ENCODE data around the gene SDHB.

Gene SDHB

GRCh38 chr1:17091252-17091651, 37.4 kb upstream of the SDHB start:
- Histone ChIP-seq H3K36me3 (ENCODE audit: control insufficient read depth, insufficient read depth, low read length, severe bottlenecking) (no peaks in the 10 kb centered on the region), H3K9ac (ENCODE audit: low read length) (no peak overlapping the region), H3K4me1 (ENCODE audit: control insufficient read depth, insufficient read depth, low read length) (no peaks in the 10 kb centered on the region), H3K4me3 (ENCODE audit: low read length) (no peak overlapping the region), H3K27me3 (replicated peaks; ENCODE audit: control insufficient read depth, insufficient read depth, low read length) (peaks cover 26% of the 10 kb centered on the region), H3K9me3 (ENCODE audit: control insufficient read depth, low read length) (no peaks in the 10 kb centered on the region)
- DNase-seq (ENCODE audit: low read depth): no peak

- H3K27me3 ChIP-seq (replicated peaks; ENCODE audit: control insufficient read depth, insufficient read depth, low read length): peaks cover 36% of the 10 kb centered on the region
- DNase-seq (ENCODE audit: low read depth): no peak
- H3K4me1 ChIP-seq (ENCODE audit: control insufficient read depth, insufficient read depth, low read length): no peaks in the 10 kb centered on the region
These were observed 35.7 kb upstream of the SDHB start for GRCh38 chr1:17089506-17089905.

GRCh38 chr1:17086751-17087150, 32.9 kb upstream of the SDHB start:
- Histone ChIP-seq H3K9me3 (ENCODE audit: control insufficient read depth, low read length) (no peaks in the 10 kb centered on the region), H3K4me1 (ENCODE audit: control insufficient read depth, insufficient read depth, low read length) (no peaks in the 10 kb centered on the region), H3K36me3 (ENCODE audit: control insufficient read depth, insufficient read depth, low read length, severe bottlenecking) (no peaks in the 10 kb centered on the region), H3K9ac (ENCODE audit: low read length) (no peak overlapping the region), H3K4me3 (ENCODE audit: low read length) (no peak overlapping the region), H3K27me3 (replicated peaks; ENCODE audit: control insufficient read depth, insufficient read depth, low read length) (peaks cover 46% of the 10 kb centered on the region)
- no peak for DNase-seq (ENCODE audit: low read depth)

More at GRCh38 chr1:17089506-17089905, 35.7 kb upstream of the SDHB start:
- Histone ChIP-seq H3K36me3 (ENCODE audit: control insufficient read depth, insufficient read depth, low read length, severe bottlenecking) (no peaks in the 10 kb centered on the region), H3K9ac (ENCODE audit: low read length) (no peak overlapping the region), H3K9me3 (ENCODE audit: control insufficient read depth, low read length) (no peaks in the 10 kb centered on the region), H3K4me3 (ENCODE audit: low read length) (no peak overlapping the region)

- H3K4me3 ChIP-seq (ENCODE audit: low read length): no peak overlapping the region
- no peaks in the 10 kb centered on the region for H3K4me1 ChIP-seq (ENCODE audit: control insufficient read depth, insufficient read depth, low read length)
- no peaks in the 10 kb centered on the region for H3K36me3 ChIP-seq (ENCODE audit: control insufficient read depth, insufficient read depth, low read length, severe bottlenecking)
- no peak overlapping the region for H3K9ac ChIP-seq (ENCODE audit: low read length)
- peaks cover 45% of the 10 kb centered on the region for H3K27me3 ChIP-seq (replicated peaks; ENCODE audit: control insufficient read depth, insufficient read depth, low read length)
- no peak for DNase-seq (ENCODE audit: low read depth)
- H3K9me3 ChIP-seq (ENCODE audit: control insufficient read depth, low read length): peaks cover 4% of the 10 kb centered on the region
These were observed 31.0 kb upstream of the SDHB start for GRCh38 chr1:17084787-17085186.

- Histone ChIP-seq H3K4me3 (ENCODE audit: low read length) (no peak overlapping the region), H3K4me1 (ENCODE audit: control insufficient read depth, insufficient read depth, low read length) (no peaks in the 10 kb centered on the region), H3K9ac (ENCODE audit: low read length) (no peak overlapping the region), H3K9me3 (ENCODE audit: control insufficient read depth, low read length) (peaks cover 4% of the 10 kb centered on the region), H3K36me3 (ENCODE audit: control insufficient read depth, insufficient read depth, low read length, severe bottlenecking) (no peaks in the 10 kb centered on the region), H3K27me3 (replicated peaks; ENCODE audit: control insufficient read depth, insufficient read depth, low read length) (peaks cover 39% of the 10 kb centered on the region)
- no peak for DNase-seq (ENCODE audit: low read depth)
These were observed 28.9 kb upstream of the SDHB start for GRCh38 chr1:17082761-17083160.

- Histone ChIP-seq H3K9me3 (ENCODE audit: control insufficient read depth, low read length) (peaks cover 4% of the 10 kb centered on the region), H3K9ac (ENCODE audit: low read length) (no peak overlapping the region), H3K4me3 (ENCODE audit: low read length) (no peak overlapping the region), H3K4me1 (ENCODE audit: control insufficient read depth, insufficient read depth, low read length) (no peaks in the 10 kb centered on the region), H3K36me3 (ENCODE audit: control insufficient read depth, insufficient read depth, low read length, severe bottlenecking) (no peaks in the 10 kb centered on the region), H3K27me3 (replicated peaks; ENCODE audit: control insufficient read depth, insufficient read depth, low read length) (peaks cover 44% of the 10 kb centered on the region)
- DNase-seq (ENCODE audit: low read depth): no peak
These were observed 27.6 kb upstream of the SDHB start for GRCh38 chr1:17081439-17081838.

GRCh38 chr1:17080880-17081279, 27.0 kb upstream of the SDHB start:
- H3K27me3 ChIP-seq (replicated peaks; ENCODE audit: control insufficient read depth, insufficient read depth, low read length): peaks cover 40% of the 10 kb centered on the region
- H3K4me3 ChIP-seq (ENCODE audit: low read length): no peak overlapping the region
- H3K36me3 ChIP-seq (ENCODE audit: control insufficient read depth, insufficient read depth, low read length, severe bottlenecking): no peaks in the 10 kb centered on the region
- H3K4me1 ChIP-seq (ENCODE audit: control insufficient read depth, insufficient read depth, low read length): no peaks in the 10 kb centered on the region
- no peak for DNase-seq (ENCODE audit: low read depth)
- H3K9ac ChIP-seq (ENCODE audit: low read length): no peak overlapping the region
- peaks cover 4% of the 10 kb centered on the region for H3K9me3 ChIP-seq (ENCODE audit: control insufficient read depth, low read length)

- Histone ChIP-seq H3K4me1 (ENCODE audit: control insufficient read depth, insufficient read depth, low read length) (no peaks in the 10 kb centered on the region), H3K9ac (ENCODE audit: low read length) (no peak overlapping the region), H3K36me3 (ENCODE audit: control insufficient read depth, insufficient read depth, low read length, severe bottlenecking) (no peaks in the 10 kb centered on the region), H3K4me3 (ENCODE audit: low read length) (no peak overlapping the region), H3K9me3 (ENCODE audit: control insufficient read depth, low read length) (peaks cover 4% of the 10 kb centered on the region), H3K27me3 (replicated peaks; ENCODE audit: control insufficient read depth, insufficient read depth, low read length) (peaks cover 40% of the 10 kb centered on the region)
- no peak for DNase-seq (ENCODE audit: low read depth)
These were observed 26.4 kb upstream of the SDHB start for GRCh38 chr1:17080085-17080759.

- no peaks in the 10 kb centered on the region for H3K4me1 ChIP-seq (ENCODE audit: control insufficient read depth, insufficient read depth, low read length)
- H3K36me3 ChIP-seq (ENCODE audit: control insufficient read depth, insufficient read depth, low read length, severe bottlenecking): no peaks in the 10 kb centered on the region
- H3K4me3 ChIP-seq (ENCODE audit: low read length): no peak overlapping the region
- no peak overlapping the region for H3K9ac ChIP-seq (ENCODE audit: low read length)
- H3K27me3 ChIP-seq (replicated peaks; ENCODE audit: control insufficient read depth, insufficient read depth, low read length): peaks cover 37% of the 10 kb centered on the region
- no peak for DNase-seq (ENCODE audit: low read depth)
- peaks cover 4% of the 10 kb centered on the region for H3K9me3 ChIP-seq (ENCODE audit: control insufficient read depth, low read length)
These were observed 25.4 kb upstream of the SDHB start for GRCh38 chr1:17078991-17079868.

GRCh38 chr1:17075470-17076255, 21.8 kb upstream of the SDHB start:
- peaks cover 46% of the 10 kb centered on the region for H3K27me3 ChIP-seq (replicated peaks; ENCODE audit: control insufficient read depth, insufficient read depth, low read length)
- H3K36me3 ChIP-seq (ENCODE audit: control insufficient read depth, insufficient read depth, low read length, severe bottlenecking): no peaks in the 10 kb centered on the region
- H3K9me3 ChIP-seq (ENCODE audit: control insufficient read depth, low read length): peaks cover 4% of the 10 kb centered on the region
- H3K4me1 ChIP-seq (ENCODE audit: control insufficient read depth, insufficient read depth, low read length): no peaks in the 10 kb centered on the region
- no peak overlapping the region for H3K9ac ChIP-seq (ENCODE audit: low read length)
- no peak overlapping the region for H3K4me3 ChIP-seq (ENCODE audit: low read length)
- peak; percentile 7 for DNase-seq (ENCODE audit: low read depth)

GRCh38 chr1:17071794-17072193, 18.0 kb upstream of the SDHB start:
- no peaks in the 10 kb centered on the region for H3K9me3 ChIP-seq (ENCODE audit: control insufficient read depth, low read length)
- no peak overlapping the region for H3K9ac ChIP-seq (ENCODE audit: low read length)
- no peaks in the 10 kb centered on the region for H3K4me1 ChIP-seq (ENCODE audit: control insufficient read depth, insufficient read depth, low read length)
- no peak for DNase-seq (ENCODE audit: low read depth)
- H3K36me3 ChIP-seq (ENCODE audit: control insufficient read depth, insufficient read depth, low read length, severe bottlenecking): no peaks in the 10 kb centered on the region
- H3K4me3 ChIP-seq (ENCODE audit: low read length): no peak overlapping the region
- H3K27me3 ChIP-seq (replicated peaks; ENCODE audit: control insufficient read depth, insufficient read depth, low read length): peaks cover 68% of the 10 kb centered on the region

Data from adipocyte (in vitro differentiated cells).